Heart left ventricle (tissue), 16 donors: ENCODE measurements around the gene MKNK1. TPM values are rescaled to one million over a fixed set of nuclear protein-coding genes. Genes with fewer than 3 reads are reported as not detected.

Experiments used
- ATAC-seq, 4 donors: fragments of 200-7000 bp; cut with Tn5 transposase; one replicate each; pipeline ENCODE4 v1.9.1; 2020 to 2022; ENCODE audit warnings: moderate library complexity in 4 of 4, mild to moderate bottlenecking in 3 of 4, moderate number of reproducible peaks in 1 of 4
- DNase-seq, 5 donors: peaks; one replicate each; pipeline ENCODE4 v3.0.0-alpha.2; 2020
- H3K27ac ChIP-seq, 12 donors: fragments of 200-600 bp; sonication (generic) in 4 of 12; one replicate each; pipeline versions ENCODE4 v1.5.0 to v1.8.0; 2016 to 2022; ENCODE audit warnings: mild to moderate bottlenecking in 2 of 12
- H3K27me3 ChIP-seq, 9 donors: fragments of 200-600 bp; sonication (generic) in 2 of 9; one replicate each; pipeline versions ENCODE4 v1.5.1 to v1.8.0; 2016 to 2022; ENCODE audit warnings: mild to moderate bottlenecking in 3 of 9
- H3K36me3 ChIP-seq, 9 donors: fragments of 200-600 bp; sonication (generic) in 2 of 9; one replicate each; pipeline versions ENCODE4 v1.5.0 to v1.8.0; 2018 to 2022; ENCODE audit warnings: mild to moderate bottlenecking in 2 of 9
- H3K4me1 ChIP-seq, 12 donors: fragments of 200-600 bp; sonication (generic) in 4 of 12; one replicate each; pipeline versions ENCODE4 v1.5.0 to v1.8.0; 2016 to 2022; ENCODE audit warnings: mild to moderate bottlenecking in 3 of 12
- H3K4me3 ChIP-seq, 12 donors: fragments of 200-600 bp; sonication (generic) in 4 of 12; one replicate each; pipeline versions ENCODE4 v1.5.0 to v1.8.0; 2017 to 2022; ENCODE audit warnings: mild to moderate bottlenecking in 9 of 12, moderate library complexity in 4 of 12
- H3K9me3 ChIP-seq, 12 donors: fragments of 200-600 bp; sonication (generic) in 4 of 12; one replicate each; pipeline versions ENCODE4 v1.5.0 to v1.8.0; 2016 to 2022; ENCODE audit warnings: mild to moderate bottlenecking in 1 of 12
- CTCF ChIP-seq, 12 donors: fragments of 200-600 bp; sonication (generic) in 4 of 12; IDR thresholded peaks; one replicate each; pipeline versions ENCODE4 v1.5.0 to v1.8.0; 2018 to 2022; ENCODE audit warnings: antibody characterized with exemption in 12 of 12, mild to moderate bottlenecking in 5 of 12
- POLR2A ChIP-seq, 2 donors: fragments of 450-650 bp; IDR thresholded peaks; one replicate each; pipeline ENCODE4 v1.6.1; 2017; ENCODE audit warnings: antibody characterized with exemption in 2 of 2, mild to moderate bottlenecking in 2 of 2, moderate library complexity in 2 of 2
- WGBS, 4 donors: extraction: QIAGEN DNeasy Blood & Tissue Kit in 2 of 4; methylation state at CpG; one replicate each; pipeline versions ENCODE4 v1.1.5 to v1.1.7; 2013 to 2018; 5-methylcytosine and 5-hydroxymethylcytosine counted together
- intact Hi-C, 10 donors: fragments of 100-400 bp; cut with DNase I; formaldehyde crosslinking; loops; one replicate each; pipeline versions ENCODE4 v1.11.1 to v1.14.2; 2022
- polyA plus RNA-seq, 2 donors: library from polyadenylated mRNA; stranded (reverse); fragments of 200-250 nt; gene quantifications; one replicate each; pipeline ENCODE4 v1.2.3, GENCODE V29; 2013
- total RNA-seq, 9 donors: library from RNA; depleted of rRNA in 2 of 9; stranded (reverse); fragments of >200 nt in 2 of 9; fragmentation: NEBNext Ultra II Directional in 3 of 9; extraction: Animal tissue kit (Norgen Biotek cat#: 25700) in 3 of 9; gene quantifications; one replicate each; pipeline versions ENCODE4 v1.1.0 to v1.2.4, GENCODE V29; 2016 to 2023
- donor health status: ischemic (EF 13 %, LVEDD 7.1; RV severe dilation, severe dysfunction).
- donor health status: healthy with polysubstance abuse.
- donor health status: DM: no; HTN: yes; CAD: no.
- donor health status: DM: no; HTN: no; CAD: no.
- donor health status: ischemic (EF 25% LVEDD 6.9; RV normal size, moderate dysfunction).
- donor health status: ischemic (EF 25% LVEDD 5.7; RV mildly dilated, moderate dysfunction).
- donor health status: healthy.
- donor health status: DM: yes; HTN: yes; CAD: no.
- donor health status: ischemic (EF 35%, LVEDD 5.7; RV mildly dilated, moderate dysfunction).
- donor health status: nonischemic (EF 11% LVEDD 7.7; RV severe dilation, severe dysfunction).
- donor health status: DM: yes; HTN: yes; CAD: no.
- donor health status: PGD.
- donor health status: ischemic (EF 29% LVEDD 5.4; RV normal size, mild dysfunction).
- donor health status: nonischemic (EF 23%, LVEDD 6.1; RV moderate dilation, normal function).

MKNK1 gene
- total and polyA plus RNA-seq, 11 donors, result 23.1 to 77.6 (median 35.3) TPM

GRCh38 chr1:46581681-46582455 is 22.2 kb downstream of the MKNK1 start:
- DNase-seq (no peak), ATAC-seq (peak in 2 of 4 donors; percentile 32 to 48)
- 83 to 87% (median 86%) methylated on average over 4 of the region's 4 CpGs for WGBS, 4 donors
- H3K4me3 ChIP-seq, result no peak overlapping the region
- peak overlapping the region in 1 of 12 donors; percentile 86 for H3K27ac ChIP-seq
- no peaks in the 10 kb centered on the region for H3K9me3 ChIP-seq
- TF ChIP-seq POLR2A (IDR thresholded peaks at IDR 0.05) (no peak), CTCF (IDR thresholded peaks at IDR 0.05) (no peak)
- H3K4me1 ChIP-seq, result peaks cover 0 to 70% (median 0%) of the 10 kb centered on the region in 12 donors
- no peaks in the 10 kb centered on the region for H3K27me3 ChIP-seq
- intact Hi-C loops, result no loop called here
- peaks cover 0 to 99% (median 91%) of the 10 kb centered on the region in 9 donors for H3K36me3 ChIP-seq

GRCh38 chr1:46580140-46580903 is 23.7 kb downstream of the MKNK1 start:
- intact Hi-C loops, result no loop called here
- DNase-seq (no peak), ATAC-seq (peak in 2 of 4 donors; percentile 21 to 55)
- H3K27ac ChIP-seq, result peak overlapping the region in 2 of 12 donors; percentile 10 to 86
- TF ChIP-seq CTCF (IDR thresholded peaks at IDR 0.05), result no peak
- no peak for TF ChIP-seq POLR2A (IDR thresholded peaks at IDR 0.05)
- H3K4me3 ChIP-seq, result no peak overlapping the region
- H3K9me3 ChIP-seq, result no peaks in the 10 kb centered on the region
- 88 to 95% (median 92%) methylated on average over 6 of the region's 6 CpGs for WGBS, 4 donors
- H3K27me3 ChIP-seq, result no peaks in the 10 kb centered on the region
- H3K4me1 ChIP-seq, result peaks cover 0 to 54% (median 0%) of the 10 kb centered on the region in 12 donors
- H3K36me3 ChIP-seq, result peaks cover 0 to 97% (median 92%) of the 10 kb centered on the region in 9 donors

- 81 to 93% (median 89%) methylated on average over 4 of the region's 4 CpGs for WGBS, 4 donors
- no peak overlapping the region for H3K27ac ChIP-seq
Observed at GRCh38 chr1:46577671-46578070, 26.4 kb downstream of the MKNK1 start.

More at GRCh38 chr1:46577671-46578070, 26.4 kb downstream of the MKNK1 start:
- DNase-seq (no peak), ATAC-seq (no peak)
- H3K4me3 ChIP-seq, result no peak overlapping the region
- intact Hi-C loops, result no loop called here
- no peak for TF ChIP-seq CTCF (IDR thresholded peaks at IDR 0.05)
- TF ChIP-seq POLR2A (IDR thresholded peaks at IDR 0.05), result no peak
- peaks cover 0 to 34% (median 11%) of the 10 kb centered on the region in 12 donors for H3K4me1 ChIP-seq
- no peaks in the 10 kb centered on the region for H3K27me3 ChIP-seq
- peaks cover 0 to 96% (median 83%) of the 10 kb centered on the region in 9 donors for H3K36me3 ChIP-seq
- H3K9me3 ChIP-seq, result no peaks in the 10 kb centered on the region
